Nucleus accumbens (tissue), 56 donors: ENCODE data around the gene ATP2B3.
A peak's percentile ranks its signal among the peaks of the same experiment; 100 is the strongest.

Experiments used
- DNase-seq, 56 donors: peaks; one replicate each; lab custom pipeline; 2025; lab: John Stamatoyannopoulos, UW

Gene ATP2B3

DNA sequence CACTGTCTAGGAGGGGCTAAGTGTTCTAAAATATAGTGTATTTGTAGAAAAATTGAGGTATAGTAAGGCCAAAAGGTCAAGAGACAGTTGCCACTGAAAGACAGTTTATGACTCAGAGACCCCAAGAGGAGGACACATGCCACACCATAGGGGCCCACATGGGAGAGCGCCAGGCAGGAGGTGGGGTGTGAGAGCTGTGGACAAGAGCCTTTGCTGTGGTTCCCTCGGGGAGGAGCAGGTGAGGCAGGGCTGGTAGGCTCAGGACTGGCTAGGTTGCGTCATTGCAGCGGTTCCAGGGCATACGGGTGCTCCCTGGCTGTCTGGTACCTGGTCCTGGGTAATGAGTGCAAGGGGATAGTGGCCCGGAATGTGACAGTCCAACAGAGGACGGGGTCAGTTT lies 43.9 kb downstream of the ATP2B3 start:
- DNase-seq = no peak

DNA sequence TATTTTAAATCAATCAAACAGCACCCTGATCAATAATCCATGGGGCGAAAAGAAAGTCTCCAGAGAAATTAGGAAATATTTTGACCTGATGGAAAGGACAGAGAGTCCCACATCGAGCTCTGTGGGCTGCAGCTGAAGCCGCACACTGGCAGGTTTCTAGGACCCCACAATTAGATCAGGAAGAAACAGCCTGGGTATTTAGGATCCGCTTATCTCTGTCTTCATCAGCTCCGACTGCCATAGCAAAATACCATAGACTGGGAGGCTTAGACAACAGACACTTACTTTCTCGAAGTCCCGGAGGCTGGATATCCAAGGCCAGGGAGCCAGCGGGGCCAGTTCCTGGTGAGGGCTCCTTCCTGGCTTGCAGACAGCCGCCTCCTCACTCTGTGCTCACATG lies 45.1 kb downstream of the ATP2B3 start:
- no peak for DNase-seq

DNA sequence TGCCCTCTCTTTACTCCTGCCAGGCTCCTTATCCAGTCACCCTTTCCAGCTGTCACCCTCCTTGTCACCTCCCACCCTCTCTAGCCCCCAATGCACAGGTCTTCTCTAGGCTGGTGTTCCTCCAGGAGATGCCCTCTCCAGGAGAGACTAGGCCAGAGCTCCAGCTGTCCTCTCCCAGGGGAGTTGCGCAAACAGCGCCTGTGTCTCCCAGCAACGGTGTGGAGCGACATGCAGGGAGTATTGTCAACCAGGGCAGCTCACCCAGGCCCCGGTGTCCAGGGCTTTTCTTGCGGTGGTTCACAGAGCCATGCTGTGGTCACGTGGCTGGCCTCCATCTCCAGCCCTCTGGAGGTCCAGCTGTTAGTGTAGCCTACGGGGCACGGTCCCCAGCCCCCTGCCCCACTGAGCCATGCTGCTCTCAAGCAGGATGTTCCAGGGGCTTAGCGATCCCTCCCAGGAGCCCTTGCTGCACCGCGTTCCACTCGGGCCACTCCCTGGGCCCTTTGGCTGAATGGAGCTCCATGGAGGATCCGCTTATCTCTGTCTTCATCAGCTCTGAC lies 46.7 kb downstream of the ATP2B3 start:
- DNase-seq = no peak

DNA sequence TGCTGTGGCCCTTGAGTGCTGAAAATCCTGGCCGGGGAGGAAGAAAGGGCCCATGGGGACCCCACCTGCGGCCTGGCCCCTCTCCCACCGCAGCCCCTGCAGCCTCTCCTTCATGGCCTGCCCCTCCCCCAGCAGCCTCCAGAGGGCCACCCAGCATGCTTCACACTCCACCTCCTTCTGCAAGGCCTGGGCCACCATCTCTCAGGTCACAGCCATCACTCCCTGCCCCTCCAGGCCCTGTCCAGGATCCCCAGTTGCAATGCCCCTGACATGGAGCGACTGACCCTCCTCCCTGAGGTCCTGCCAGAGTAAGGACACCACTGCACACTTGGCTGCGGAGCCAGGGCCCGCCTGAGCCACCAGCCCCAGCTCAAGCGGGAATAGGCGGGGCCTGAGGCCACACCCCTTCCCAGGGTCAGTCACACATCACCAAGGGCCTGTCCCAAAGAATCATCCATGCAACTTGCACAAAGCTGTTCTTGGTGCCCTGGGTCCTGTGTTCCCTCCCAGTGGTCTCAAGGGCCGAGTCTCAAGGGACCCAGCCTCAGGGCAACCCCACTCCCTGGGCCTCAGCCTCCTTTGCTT lies 48.6 kb downstream of the ATP2B3 start:
- DNase-seq = no peak

DNA sequence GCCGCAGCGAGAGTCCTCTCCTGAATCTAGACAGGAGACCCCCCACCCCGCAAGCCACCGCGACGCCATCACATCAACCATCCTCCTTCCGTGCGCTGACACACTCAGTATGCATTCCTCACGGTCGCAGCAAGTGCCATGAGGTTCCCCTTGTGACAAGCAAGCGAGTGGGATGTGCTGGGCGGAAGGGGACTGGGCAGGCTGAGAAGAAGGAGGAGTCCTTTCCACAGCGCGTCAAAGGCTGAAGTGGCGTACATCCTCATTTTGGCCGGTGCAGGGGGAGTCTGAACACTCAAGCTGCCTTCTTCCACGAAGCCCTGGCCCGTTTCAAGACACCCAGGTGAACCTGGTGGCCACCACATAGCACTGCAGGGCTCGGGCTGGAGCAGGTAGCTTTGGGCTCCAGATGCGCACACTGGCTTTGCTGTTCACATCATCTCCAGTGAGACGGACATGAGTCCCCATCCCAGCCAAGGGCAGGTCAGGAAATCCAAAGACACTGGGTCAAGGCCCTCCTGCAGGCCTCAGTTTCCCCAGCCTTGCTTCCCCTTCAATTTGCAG lies 51.1 kb downstream of the ATP2B3 start:
- no peak for DNase-seq

DNA sequence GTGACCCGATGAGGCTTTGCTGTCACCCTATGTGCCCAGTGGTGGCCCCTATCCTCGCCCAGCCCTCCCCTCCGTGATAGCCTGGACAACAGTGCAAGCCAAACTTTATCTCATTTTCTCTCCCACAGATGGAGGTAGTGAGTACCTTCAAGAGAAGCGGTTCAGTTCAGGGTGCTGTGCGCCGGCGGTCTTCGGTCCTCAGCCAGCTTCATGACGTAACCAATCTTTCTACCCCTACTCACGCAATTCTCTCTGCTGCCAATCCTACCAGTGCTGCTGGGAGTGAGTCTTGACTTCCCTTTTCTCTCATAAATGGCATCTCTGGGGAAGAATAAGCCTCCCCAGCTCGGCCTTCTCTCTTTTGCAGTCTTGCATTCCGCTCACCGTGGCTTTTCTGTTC lies 52.0 kb downstream of the ATP2B3 start:
- DNase-seq = no peak

DNA sequence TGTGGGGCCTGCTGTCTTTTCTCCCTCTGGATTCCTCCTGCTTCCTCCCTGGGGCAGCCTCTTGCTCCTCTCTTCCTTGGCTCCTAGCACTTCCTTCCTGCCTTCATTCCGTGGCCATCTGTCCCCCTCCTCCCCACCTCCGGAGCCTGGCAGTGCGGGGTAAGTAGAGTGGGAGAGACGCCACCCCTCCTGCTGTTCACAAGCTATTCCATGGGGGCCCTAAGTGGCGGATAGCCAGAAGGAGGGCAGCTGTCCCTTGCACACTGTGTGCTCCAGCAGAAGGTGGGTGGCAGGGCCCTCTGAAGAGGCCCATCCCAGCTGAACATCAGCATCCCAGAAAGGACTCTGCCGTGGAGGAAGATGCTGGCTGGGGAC lies 54.1 kb downstream of the ATP2B3 start:
- DNase-seq = no peak

DNA sequence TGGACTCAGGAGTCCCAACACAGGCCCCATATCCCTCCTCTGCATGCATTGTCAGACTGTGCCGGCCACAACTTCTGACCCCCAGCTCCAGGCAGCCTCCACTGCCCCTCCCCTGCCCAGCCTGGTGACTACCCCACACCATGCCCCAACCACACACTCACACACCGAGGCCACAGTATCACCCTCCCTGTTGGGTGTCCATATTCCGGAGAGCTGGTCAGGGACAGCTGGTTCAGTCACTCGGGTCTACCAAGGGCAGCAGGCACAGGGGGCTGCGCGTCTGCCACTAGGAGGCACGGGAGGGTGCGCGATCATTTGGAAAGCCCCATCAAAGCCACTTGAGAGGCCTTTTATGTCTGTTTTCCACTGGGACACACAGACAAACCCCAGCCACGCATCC lies 55.2 kb downstream of the ATP2B3 start:
- no peak for DNase-seq

DNA sequence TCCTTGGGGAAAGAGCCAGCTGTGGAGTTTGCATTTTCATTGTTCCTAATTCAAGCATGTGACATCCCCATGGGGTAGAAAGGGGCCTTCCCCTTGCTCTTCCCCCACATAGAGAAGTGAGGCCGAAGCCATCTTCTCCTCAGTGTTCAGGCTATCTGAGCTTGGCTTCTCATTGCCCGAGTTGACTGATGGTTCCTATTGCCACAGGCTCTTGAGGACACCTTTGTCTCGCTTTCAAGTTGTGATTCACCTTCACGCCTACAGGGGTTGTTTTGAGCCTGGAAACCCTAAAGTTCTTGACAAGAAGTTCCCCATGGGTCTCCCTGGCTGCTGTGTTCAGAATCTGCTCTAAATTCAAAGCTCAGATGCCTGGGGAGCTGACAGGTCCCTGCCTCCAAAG lies 56.5 kb downstream of the ATP2B3 start:
- DNase-seq = no peak

DNA sequence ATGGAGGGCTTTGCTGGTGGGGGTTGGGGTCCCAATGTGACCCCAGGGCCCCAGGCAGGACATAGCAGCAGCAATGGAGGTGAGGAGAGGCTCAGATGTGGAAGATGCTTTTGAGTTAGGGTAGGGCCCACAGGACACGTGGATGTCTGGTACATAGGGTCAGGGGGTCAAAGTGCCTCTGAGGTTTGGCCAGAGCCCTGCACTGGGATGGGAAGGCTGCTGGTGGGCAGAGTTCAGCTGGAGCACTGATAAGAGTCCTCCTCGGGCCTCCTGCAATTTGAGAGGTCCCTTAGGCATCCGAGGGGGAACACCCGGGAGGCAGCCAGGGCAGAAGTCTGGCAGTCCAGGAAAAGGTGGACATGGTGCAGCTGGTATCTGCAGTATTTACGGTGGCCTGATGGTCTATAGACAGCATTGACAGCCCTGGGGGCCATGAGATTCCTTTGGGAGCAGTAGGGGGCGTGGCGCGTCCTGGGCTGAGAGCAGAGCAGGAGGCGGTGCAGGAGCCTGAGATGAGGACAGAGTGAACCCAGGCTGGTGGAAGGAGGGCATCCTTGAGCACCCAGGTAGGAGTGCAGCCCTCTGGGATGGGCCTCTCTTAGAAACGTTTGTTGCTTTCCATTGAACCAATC lies 58.9 kb downstream of the ATP2B3 start:
- DNase-seq = no peak

DNA sequence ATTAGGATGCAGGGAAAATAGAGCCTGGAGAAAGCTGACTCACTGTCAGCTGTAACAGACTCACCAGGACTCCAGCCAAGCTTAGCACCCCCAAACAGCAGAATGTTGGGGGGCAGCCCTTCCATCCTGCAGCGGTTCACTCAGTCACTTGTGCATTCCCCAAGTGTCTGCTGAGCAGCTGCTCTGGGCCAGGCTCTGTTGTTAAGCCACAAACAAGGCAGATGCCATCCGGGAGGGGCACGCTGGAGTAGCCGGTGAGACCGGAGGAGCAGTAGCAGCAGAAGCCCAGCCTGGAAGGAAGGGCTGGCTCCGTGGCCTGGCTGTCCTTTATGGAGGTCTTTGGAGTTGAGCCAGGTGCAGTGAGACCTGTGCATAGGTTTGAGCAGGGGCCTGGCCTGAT lies 59.5 kb downstream of the ATP2B3 start:
- no peak for DNase-seq

DNA sequence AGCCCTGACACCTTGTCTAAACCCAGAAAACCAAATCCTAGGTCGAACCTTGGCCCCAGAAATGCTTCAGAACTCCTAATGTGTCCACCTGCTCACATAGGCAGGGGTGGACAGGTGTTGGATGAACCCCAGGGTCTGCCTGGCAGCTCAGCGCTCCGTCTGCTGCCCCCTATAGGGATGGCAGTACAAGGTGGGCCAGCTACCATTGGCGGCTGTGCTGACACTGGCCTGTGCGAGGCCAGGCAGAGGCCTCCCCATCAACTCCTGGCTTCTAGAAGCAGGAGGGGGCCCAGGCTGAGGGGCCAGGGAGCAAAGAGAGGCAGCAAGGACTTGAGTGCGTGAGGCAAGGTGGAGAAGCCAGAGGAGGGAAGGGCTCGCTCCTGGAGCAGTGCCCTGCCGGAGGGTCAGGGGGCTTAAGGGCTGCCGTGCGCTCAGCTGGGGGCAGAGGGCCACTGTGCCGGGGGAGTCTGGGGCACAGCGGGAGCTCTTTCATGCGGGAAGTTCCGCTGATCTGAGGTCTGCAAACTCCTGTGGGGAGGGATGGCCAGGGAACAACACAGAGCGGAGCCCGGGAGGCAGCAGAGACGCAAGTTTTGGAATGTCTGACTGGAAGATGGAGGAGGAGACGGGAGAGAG lies 60.9 kb downstream of the ATP2B3 start:
- no peak for DNase-seq

DNA sequence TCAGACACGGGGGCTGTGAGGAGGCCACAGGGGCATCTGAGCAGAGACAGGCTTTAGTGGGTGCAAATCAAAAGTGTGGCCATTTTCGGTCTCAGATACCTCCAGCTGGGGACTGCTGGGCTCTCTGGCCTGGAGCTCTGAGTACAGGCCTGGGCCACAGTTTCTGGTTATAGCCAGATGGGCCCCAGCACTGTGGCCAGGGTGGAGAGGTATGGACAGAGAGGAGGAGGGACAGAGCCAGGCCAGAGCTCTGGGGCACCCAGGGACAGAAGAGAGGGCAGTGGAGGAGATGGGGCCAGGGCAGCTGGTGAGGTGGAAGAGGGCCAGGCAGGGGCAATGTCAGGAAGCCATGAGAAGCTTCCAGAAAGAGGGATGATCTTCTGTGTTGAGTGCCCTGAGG lies 61.4 kb downstream of the ATP2B3 start:
- DNase-seq = no peak

DNA sequence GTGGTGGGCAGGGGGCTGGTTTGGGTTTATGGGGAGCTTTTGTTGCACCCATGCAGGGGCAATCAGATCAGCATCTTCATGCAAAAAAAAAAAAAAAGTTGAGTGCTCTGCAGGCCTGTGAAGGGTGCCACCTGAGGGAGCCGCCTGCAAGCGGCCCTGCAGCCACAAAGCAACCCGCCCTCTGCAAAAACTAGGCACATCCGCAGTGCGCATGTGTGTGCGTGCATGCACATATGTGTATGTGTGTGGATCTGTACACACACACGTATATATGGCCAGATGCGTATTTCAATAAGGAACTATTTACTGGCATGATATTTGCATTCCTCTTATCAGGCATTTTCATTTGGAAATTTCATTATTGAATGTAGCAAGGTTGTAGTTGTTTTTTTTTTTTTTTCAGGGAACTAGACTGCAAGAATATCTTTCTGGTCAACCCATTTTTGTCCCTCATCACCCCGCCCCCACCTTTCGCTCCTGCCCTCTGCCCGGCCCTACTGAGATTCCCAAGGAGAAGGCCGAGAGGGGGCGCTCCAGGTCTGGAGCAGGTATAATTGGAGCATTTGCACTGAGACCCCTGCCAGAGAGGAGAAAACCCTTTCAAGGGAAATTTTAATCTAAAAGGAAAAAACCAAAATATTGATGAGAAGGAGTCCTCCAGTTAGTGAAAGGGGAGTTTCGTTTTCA lies 63.4 kb downstream of the ATP2B3 start:
- DNase-seq = no peak

DNA sequence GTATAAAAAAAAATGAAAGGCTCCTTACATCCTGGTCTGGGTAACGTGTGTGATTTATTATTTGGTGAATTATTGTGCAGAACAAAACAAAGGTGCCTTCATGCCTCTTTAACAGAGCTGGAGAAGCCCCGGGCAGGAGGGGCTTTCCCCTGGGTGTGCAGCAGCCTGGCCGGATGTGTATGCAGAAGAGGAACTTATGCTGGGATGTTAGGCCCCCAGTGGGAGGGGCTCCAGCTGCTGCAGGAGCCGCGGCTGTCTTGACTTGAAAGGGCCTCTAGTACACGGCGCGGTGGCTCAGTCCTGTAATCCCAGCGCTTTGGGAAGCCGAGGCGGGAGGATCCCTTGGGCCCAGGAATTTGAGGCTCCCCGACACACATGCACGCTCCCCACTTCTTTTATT lies 65.5 kb downstream of the ATP2B3 start:
- peak in 2 of 56 donors; percentile 13 to 22 for DNase-seq

DNA sequence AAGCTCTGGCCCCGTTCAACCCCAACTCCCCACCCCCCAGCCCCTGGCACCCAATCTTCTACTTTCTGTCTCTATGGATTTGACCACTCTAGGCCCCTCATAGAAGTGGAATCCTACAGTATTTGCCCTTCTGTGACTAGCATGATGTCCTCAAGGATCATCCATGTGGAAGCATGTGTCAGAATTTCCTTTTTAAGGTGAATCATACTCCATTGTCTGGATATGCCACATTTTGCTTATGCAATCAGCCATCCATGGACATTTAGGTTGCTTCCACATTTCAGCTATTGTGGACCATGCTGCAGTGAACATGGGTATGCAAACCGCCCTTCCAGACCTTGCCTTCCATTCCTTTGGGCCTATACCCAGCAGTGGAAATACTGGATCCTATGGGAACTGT lies 66.0 kb downstream of the ATP2B3 start:
- DNase-seq = no peak

DNA sequence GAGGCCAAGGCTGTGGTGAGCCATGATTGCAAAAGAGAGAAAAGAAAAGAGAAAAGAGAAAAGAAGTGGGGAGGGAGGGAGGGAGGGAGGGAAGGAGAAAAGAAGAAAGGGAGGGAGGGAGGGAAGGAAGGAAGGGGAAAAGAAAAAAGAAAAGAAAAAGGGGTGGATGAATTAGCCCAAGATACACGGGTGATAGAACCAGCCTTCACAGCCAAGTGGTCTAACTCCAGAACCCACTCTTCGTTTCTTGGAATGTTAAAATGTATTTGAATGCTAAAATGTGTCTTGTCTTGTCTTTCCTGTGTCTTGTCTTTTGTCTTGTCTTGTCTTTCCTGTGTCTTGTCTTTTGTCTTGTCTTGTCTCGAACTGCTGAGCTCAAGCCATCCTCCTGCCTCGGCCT lies 68.4 kb downstream of the ATP2B3 start:
- no peak for DNase-seq

DNA sequence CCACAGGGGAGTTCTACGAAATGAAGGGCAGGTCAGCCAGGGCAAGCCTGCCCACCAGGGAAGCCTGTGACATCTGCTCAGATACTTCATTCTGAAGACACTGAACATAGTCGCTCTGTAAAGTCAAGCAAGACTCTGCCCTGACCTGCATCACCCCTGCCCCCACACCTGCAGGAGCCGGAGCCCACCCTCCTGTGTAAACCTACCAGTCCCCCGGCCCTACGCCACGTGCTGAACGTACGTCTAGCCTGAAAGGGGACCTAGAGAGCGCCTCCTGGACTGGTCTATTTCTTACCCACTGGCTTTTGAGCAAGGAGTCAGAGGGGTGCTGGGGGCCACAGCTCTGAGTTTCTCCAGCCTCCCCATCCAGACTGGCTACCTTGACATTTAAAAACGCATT lies 69.9 kb downstream of the ATP2B3 start:
- no peak for DNase-seq

DNA sequence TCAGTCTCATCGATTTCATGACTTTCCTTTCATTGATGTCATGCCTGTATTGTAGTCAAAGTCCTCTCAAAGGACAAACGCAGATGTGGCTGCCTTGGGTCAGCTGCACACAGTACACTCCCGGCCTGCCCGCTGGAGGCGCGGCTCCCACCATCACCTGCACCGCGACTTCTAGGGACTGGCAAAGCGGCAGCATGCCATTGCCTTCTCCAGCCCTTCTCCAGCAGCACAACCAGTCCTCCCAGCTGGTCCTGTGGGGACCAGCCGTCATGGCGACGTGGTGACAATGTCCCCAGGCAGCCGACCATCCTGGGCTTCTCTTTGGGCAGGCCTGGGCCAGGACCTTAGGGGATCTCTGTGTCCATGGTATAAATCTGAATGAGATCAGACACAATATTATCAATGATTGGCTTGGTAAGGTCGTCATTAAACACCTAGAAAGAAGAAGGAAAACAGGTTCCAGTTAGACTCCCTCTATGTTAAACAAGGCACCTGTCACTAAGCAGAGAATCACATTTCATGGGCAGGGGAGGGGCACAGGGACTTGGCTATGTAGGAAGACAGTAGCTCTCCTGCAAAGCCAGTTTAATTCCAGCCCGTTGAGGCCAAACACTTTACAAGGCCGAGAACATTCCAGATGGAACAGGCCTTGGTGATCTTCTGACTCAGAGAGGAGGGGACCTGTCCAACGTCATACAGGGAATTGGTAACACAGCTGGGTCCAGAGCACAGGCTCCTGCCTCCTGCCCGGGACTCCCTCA lies 70.8 kb downstream of the ATP2B3 start:
- no peak for DNase-seq

DNA sequence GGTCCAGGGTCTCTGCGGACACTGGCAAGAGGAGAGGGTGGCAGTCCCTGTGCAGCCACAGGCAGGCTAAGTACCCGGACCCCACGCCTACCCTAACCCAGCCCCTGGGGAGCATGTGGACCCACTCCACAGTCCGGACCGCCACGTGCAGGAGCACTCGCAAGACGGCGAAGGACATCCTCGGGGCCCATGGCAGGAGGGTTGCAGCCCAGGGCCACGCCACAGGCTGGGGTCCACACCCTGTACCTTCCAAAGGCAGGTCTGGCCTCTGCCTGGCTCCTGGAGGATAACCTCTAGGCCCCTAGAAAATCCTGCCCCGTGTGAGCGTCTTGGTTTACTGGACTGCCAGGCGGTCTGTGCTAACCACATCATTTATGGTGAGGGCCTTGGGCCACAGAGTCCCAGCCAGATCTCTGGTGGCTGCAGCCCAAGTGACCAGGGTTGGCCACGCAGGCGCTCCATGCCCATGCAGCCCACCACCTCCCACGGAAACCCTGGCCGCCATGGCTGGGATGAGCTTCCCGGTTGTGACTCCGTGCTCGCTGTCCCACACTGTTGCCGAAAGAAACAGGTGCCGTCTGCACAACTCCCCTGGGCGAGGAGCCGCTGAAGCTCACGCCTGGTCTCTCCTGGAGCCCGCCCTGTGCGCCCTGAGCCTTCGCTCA lies 71.5 kb downstream of the ATP2B3 start:
- DNase-seq = no peak
